Neural cell (in vitro differentiated cells): ENCODE measurements around the gene EHD4. TPM values are rescaled to one million over a fixed set of nuclear protein-coding genes. Genes with fewer than 3 reads are reported as not detected.
A peak's percentile ranks its signal among the peaks of the same experiment; 100 is the strongest.

ENCODE experiments used
- H2AFZ ChIP-seq: fragments of 200-600, 300-800 bp; sonication (generic), shearing (Covaris generic); 2 replicates; pipeline ENCODE4 v1.6.0; 2014; ENCODE audit warnings: low read depth, mild to moderate bottlenecking, antibody characterized with exemption, low read length, moderate library complexity
- H3F3A ChIP-seq: fragments of 200-600 bp; shearing (Covaris generic); 2 replicates; pipeline ENCODE4 v1.6.1; 2016; ENCODE audit warnings: mild to moderate bottlenecking, moderate library complexity, mixed read lengths, antibody characterized with exemption, low read length; ENCODE audit not compliant: insufficient read depth, poor library complexity, severe bottlenecking
- H3K27ac ChIP-seq: fragments of 200-600, 300-800 bp; sonication (generic), shearing (Covaris generic); 2 replicates; pipeline ENCODE4 v1.5.1; 2014; ENCODE audit warnings: mild to moderate bottlenecking, low read length, moderate library complexity
- H3K27me3 ChIP-seq: fragments of 300-800, 200-600 bp; sonication (generic), shearing (Covaris generic); 2 replicates; pipeline ENCODE4 v1.6.0; 2014; ENCODE audit warnings: mild to moderate bottlenecking, low read depth, low read length, moderate library complexity; ENCODE audit not compliant: insufficient read depth
- H3K36me3 ChIP-seq: fragments of 300-800, 200-600 bp; sonication (generic), shearing (Covaris generic); 2 replicates; pipeline ENCODE4 v1.5.1; 2014; ENCODE audit warnings: mild to moderate bottlenecking, antibody characterized with exemption, low read length, moderate library complexity; ENCODE audit not compliant: insufficient read depth
- H3K4me2 ChIP-seq: fragments of 300-800, 200-600 bp; sonication (generic), shearing (Covaris generic); 2 replicates; pipeline ENCODE4 v1.6.0; 2014; ENCODE audit warnings: mild to moderate bottlenecking, low read length
- H3K4me3 ChIP-seq: fragments of 300-800, 200-600 bp; sonication (generic), shearing (Covaris generic); 2 replicates; pipeline ENCODE4 v1.5.1; 2014; ENCODE audit warnings: mild to moderate bottlenecking, low read length, moderate library complexity
- H3K79me2 ChIP-seq: fragments of 200-600 bp; shearing (Covaris generic); replicated peaks from 2 replicates; pipeline ENCODE4 v1.6.0; 2014; ENCODE audit warnings: mild to moderate bottlenecking, low read length, moderate library complexity; ENCODE audit not compliant: insufficient read depth
- H3K9ac ChIP-seq: fragments of 300-800, 200-600 bp; sonication (generic), shearing (Covaris generic); 2 replicates; pipeline ENCODE4 v1.6.1; 2016; ENCODE audit warnings: mild to moderate bottlenecking, low read length, mixed read lengths
- H3K9me2 ChIP-seq: fragments of 200-600 bp; shearing (Covaris generic); 2 replicates; pipeline ENCODE4 v1.6.1; 2016; ENCODE audit warnings: mild to moderate bottlenecking, low read length, mixed read lengths; ENCODE audit not compliant: insufficient read depth
- H3K9me3 ChIP-seq: fragments of 200-600, 300-800 bp; sonication (generic), shearing (Covaris generic); 2 replicates; pipeline ENCODE4 v1.6.1; 2016; ENCODE audit warnings: mild to moderate bottlenecking, mixed run types, low read length, moderate library complexity, mixed read lengths
- H4K20me1 ChIP-seq: fragments of 200-600 bp; shearing (Covaris generic); 2 replicates; pipeline ENCODE4 v1.6.1; 2016; ENCODE audit warnings: mild to moderate bottlenecking, mixed run types; ENCODE audit not compliant: insufficient read depth
- EP300 ChIP-seq: fragments of 450-650 bp; conservative IDR thresholded peaks from 2 replicates; pipeline ENCODE4 v1.6.1; 2014; ENCODE audit warnings: antibody characterized with exemption, mild to moderate bottlenecking, moderate library complexity; ENCODE audit not compliant: poor library complexity, severe bottlenecking
- EZH2 ChIP-seq: fragments of 200-600, 300-800 bp; shearing (Covaris generic), sonication (generic); IDR thresholded peaks from 2 replicates; pipeline ENCODE4 v1.6.1; 2014; ENCODE audit warnings: antibody characterized with exemption, low read length, borderline replicate concordance, mild to moderate bottlenecking; ENCODE audit not compliant: insufficient read depth, poor library complexity, severe bottlenecking
- MXI1 ChIP-seq: fragments of 450-650 bp; conservative IDR thresholded peaks from 2 replicates; pipeline ENCODE4 v1.6.1; 2014; ENCODE audit warnings: antibody characterized with exemption, mild to moderate bottlenecking; ENCODE audit not compliant: poor library complexity, severe bottlenecking
- POLR2AphosphoS5 ChIP-seq: IDR thresholded peaks from 2 replicates; pipeline ENCODE4 v1.6.1; 2012
- RAD21 ChIP-seq: fragments of 450-650 bp; conservative IDR thresholded peaks from 2 replicates; pipeline ENCODE4 v1.6.1; 2014; ENCODE audit warnings: antibody characterized with exemption, mild to moderate bottlenecking, moderate library complexity
- SMC3 ChIP-seq: fragments of 450-650 bp; conservative IDR thresholded peaks from 2 replicates; pipeline ENCODE4 v1.6.1; 2014; ENCODE audit warnings: antibody characterized with exemption, mild to moderate bottlenecking, moderate library complexity; ENCODE audit not compliant: poor library complexity
- TAF1 ChIP-seq: IDR thresholded peaks from 2 replicates; pipeline ENCODE4 v1.6.1; 2012; ENCODE audit warnings: low read depth
- polyA plus RNA-seq: library from polyadenylated mRNA; depleted of rRNA; stranded (reverse); fragments of >200 nt; gene quantifications from 2 replicates; pipeline ENCODE4 v1.2.3, GENCODE V29; 2014
- TF ChIP-seq, protein P1 (sequence below): IDR thresholded peaks from 2 replicates; pipeline ENCODE4 v1.6.1; 2012; ENCODE audit warnings: borderline replicate concordance
- TF ChIP-seq, protein P2 (sequence below): fragments of 450-650 bp; IDR thresholded peaks from 2 replicates; pipeline ENCODE4 v1.5.1; 2014; ENCODE audit warnings: antibody characterized with exemption, mild to moderate bottlenecking, moderate library complexity; ENCODE audit not compliant: poor library complexity, severe bottlenecking

Gene EHD4
- polyA plus RNA-seq, 1 donor from 2014 or later = 0.09 TPM

DNA sequence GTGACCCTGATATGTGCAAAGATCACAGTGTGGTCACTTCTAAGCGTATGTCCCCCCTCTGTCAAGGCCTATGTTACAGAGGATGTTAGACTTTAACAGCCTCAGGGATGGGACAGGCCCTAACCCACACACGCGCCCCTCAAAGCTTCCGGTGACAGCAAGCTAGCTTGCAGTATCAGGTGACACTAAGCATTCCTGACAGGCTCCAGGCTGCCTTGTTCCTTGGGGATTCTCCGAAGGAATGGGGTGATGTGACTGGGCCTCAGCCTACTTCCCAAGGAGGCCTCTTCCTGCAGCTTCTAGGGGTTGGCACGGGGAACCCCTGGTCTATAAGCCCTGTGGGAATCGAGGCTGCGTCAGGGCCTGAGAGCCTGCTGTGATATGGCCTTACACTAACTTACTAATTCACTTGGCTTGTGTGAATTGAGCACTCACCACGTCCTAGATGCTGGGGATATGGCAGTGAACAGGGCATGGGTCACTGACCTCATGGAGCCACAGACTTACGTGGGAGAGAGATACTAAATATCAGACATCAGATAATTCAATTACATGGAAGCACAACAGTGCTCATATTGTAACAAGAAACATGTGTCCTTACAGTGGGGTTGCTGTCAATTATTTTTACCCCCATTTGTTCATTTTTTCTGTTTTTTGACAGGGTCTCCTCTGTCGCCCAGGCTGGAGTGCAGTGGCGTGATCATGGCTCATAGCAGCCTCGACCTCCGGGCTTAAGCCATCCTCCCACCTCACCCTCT, 67.1 kb downstream of the EHD4 start:
- H3K9me3 ChIP-seq = no peaks in the 10 kb centered on the region

GRCh38 chr15:41904541-41905005, 67.8 kb downstream of the EHD4 start:
- Histone ChIP-seq H3K9ac (no peak overlapping the region), H2AFZ (no peak overlapping the region), H3K9me2 (no peaks in the 10 kb centered on the region), H3K27me3 (no peaks in the 10 kb centered on the region), H3F3A (no peaks in the 10 kb centered on the region), H4K20me1 (no peaks in the 10 kb centered on the region), H3K36me3 (no peaks in the 10 kb centered on the region), H3K79me2 (no peaks in the 10 kb centered on the region), H3K4me2 (no peak overlapping the region), H3K9me3 (no peaks in the 10 kb centered on the region), H3K27ac (no peak overlapping the region), H3K4me3 (no peak overlapping the region)
- peak; percentile 94 for TF ChIP-seq SMC3
- TF ChIP-seq, protein P1, sequence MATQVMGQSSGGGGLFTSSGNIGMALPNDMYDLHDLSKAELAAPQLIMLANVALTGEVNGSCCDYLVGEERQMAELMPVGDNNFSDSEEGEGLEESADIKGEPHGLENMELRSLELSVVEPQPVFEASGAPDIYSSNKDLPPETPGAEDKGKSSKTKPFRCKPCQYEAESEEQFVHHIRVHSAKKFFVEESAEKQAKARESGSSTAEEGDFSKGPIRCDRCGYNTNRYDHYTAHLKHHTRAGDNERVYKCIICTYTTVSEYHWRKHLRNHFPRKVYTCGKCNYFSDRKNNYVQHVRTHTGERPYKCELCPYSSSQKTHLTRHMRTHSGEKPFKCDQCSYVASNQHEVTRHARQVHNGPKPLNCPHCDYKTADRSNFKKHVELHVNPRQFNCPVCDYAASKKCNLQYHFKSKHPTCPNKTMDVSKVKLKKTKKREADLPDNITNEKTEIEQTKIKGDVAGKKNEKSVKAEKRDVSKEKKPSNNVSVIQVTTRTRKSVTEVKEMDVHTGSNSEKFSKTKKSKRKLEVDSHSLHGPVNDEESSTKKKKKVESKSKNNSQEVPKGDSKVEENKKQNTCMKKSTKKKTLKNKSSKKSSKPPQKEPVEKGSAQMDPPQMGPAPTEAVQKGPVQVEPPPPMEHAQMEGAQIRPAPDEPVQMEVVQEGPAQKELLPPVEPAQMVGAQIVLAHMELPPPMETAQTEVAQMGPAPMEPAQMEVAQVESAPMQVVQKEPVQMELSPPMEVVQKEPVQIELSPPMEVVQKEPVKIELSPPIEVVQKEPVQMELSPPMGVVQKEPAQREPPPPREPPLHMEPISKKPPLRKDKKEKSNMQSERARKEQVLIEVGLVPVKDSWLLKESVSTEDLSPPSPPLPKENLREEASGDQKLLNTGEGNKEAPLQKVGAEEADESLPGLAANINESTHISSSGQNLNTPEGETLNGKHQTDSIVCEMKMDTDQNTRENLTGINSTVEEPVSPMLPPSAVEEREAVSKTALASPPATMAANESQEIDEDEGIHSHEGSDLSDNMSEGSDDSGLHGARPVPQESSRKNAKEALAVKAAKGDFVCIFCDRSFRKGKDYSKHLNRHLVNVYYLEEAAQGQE = no peak
- TF ChIP-seq POLR2AphosphoS5 = no peak
- TF ChIP-seq RAD21 = peak; percentile 92
- TF ChIP-seq, protein P2, sequence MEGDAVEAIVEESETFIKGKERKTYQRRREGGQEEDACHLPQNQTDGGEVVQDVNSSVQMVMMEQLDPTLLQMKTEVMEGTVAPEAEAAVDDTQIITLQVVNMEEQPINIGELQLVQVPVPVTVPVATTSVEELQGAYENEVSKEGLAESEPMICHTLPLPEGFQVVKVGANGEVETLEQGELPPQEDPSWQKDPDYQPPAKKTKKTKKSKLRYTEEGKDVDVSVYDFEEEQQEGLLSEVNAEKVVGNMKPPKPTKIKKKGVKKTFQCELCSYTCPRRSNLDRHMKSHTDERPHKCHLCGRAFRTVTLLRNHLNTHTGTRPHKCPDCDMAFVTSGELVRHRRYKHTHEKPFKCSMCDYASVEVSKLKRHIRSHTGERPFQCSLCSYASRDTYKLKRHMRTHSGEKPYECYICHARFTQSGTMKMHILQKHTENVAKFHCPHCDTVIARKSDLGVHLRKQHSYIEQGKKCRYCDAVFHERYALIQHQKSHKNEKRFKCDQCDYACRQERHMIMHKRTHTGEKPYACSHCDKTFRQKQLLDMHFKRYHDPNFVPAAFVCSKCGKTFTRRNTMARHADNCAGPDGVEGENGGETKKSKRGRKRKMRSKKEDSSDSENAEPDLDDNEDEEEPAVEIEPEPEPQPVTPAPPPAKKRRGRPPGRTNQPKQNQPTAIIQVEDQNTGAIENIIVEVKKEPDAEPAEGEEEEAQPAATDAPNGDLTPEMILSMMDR = peak; percentile 94
- TF ChIP-seq EZH2 = no peak
- no peak for TF ChIP-seq EP300

More for the DNA sequence above, 67.1 kb downstream of the EHD4 start:
- Histone ChIP-seq H3F3A (no peaks in the 10 kb centered on the region), H3K36me3 (no peaks in the 10 kb centered on the region), H3K9ac (no peak overlapping the region), H3K27me3 (no peaks in the 10 kb centered on the region), H3K27ac (no peak overlapping the region), H4K20me1 (no peaks in the 10 kb centered on the region), H3K4me2 (no peak overlapping the region), H3K79me2 (no peaks in the 10 kb centered on the region), H2AFZ (no peak overlapping the region), H3K4me3 (no peak overlapping the region), H3K9me2 (no peaks in the 10 kb centered on the region)
- no peak for TF ChIP-seq TAF1
- no peak for TF ChIP-seq POLR2AphosphoS5
- no peak for TF ChIP-seq EP300
- no peak for TF ChIP-seq RAD21
- no peak for TF ChIP-seq EZH2
- TF ChIP-seq, protein P2 = no peak
- TF ChIP-seq, protein P1 = no peak
- TF ChIP-seq MXI1 = no peak
